HEK293 (cell line): Measurements from ENCODE around the gene EXD3.

ENCODE experiments used
- CTCF ChIA-PET: fragments of 350-600 bp; formaldehyde crosslinking; extraction: SDS; loops from one replicate; lab custom pipeline; 2021; ENCODE audit warnings: antibody characterized with exemption; lab: Yijun Ruan, JAX
- POLR2A ChIA-PET: fragments of 300-600 bp; formaldehyde crosslinking; extraction: SDS; loops from one replicate; lab custom pipeline; 2020; ENCODE audit warnings: antibody characterized with exemption, inconsistent platforms; lab: Yijun Ruan, JAX
- H3K27ac ChIP-seq: fragments of 200-500 bp; sonication (Bioruptor generic); 2 replicates; pipeline ENCODE4 v1.5.1; 2014; ENCODE audit warnings: low read depth, low read length, control low read depth, inconsistent platforms; ENCODE audit errors: extremely low read depth
- H3K36me3 ChIP-seq, 2 experiments: fragments of 200-500 bp in 1 of 2; sonication (Bioruptor generic) in 1 of 2; 1 replicate in 1 of 2; 2 replicates in 1 of 2; pipeline ENCODE4 v1.5.1; 2014 to 2017; ENCODE audit warnings: inconsistent platforms in 2 of 2, low read length in 2 of 2; ENCODE audit not compliant: control insufficient read depth in 2 of 2, insufficient read depth in 1 of 2
- H3K4me1 ChIP-seq: fragments of 200-500 bp; sonication (Bioruptor generic); 2 replicates; pipeline ENCODE4 v1.5.1; 2014; ENCODE audit warnings: mild to moderate bottlenecking, low read length, inconsistent platforms; ENCODE audit not compliant: control insufficient read depth, insufficient read depth
- H3K4me3 ChIP-seq: 2 replicates; pipeline ENCODE4 v1.5.1; 2011; ENCODE audit warnings: low read depth, mild to moderate bottlenecking, control low read depth, low read length, moderate library complexity
- H3K9me3 ChIP-seq: fragments of 200-500 bp; sonication (Bioruptor generic); 2 replicates; pipeline ENCODE4 v1.5.1; 2014; ENCODE audit warnings: low read depth, low read length, inconsistent platforms; ENCODE audit not compliant: control insufficient read depth, insufficient read depth
- GFI1B ChIP-seq: fragments of 450-650 bp; formaldehyde crosslinking; IDR thresholded peaks from 2 replicates; pipeline ENCODE4 v1.5.1; 2016; ENCODE audit warnings: missing biosample characterization, missing genetic modification characterization
- GLIS1 ChIP-seq: fragments of 450-650 bp; formaldehyde crosslinking; IDR thresholded peaks from 2 replicates; pipeline ENCODE4 v1.5.1; 2016; ENCODE audit warnings: missing biosample characterization, missing genetic modification characterization
- GLIS2 ChIP-seq: fragments of 450-650 bp; formaldehyde crosslinking; IDR thresholded peaks from 2 replicates; pipeline ENCODE4 v1.5.1; 2016; ENCODE audit warnings: missing biosample characterization, missing genetic modification characterization
- KLF1 ChIP-seq: fragments of 450-650 bp; formaldehyde crosslinking; IDR thresholded peaks from 2 replicates; pipeline ENCODE4 v1.5.1; 2016; ENCODE audit warnings: missing biosample characterization, missing genetic modification characterization
- KLF16 ChIP-seq: fragments of 450-650 bp; formaldehyde crosslinking; IDR thresholded peaks from 2 replicates; pipeline ENCODE4 v1.5.1; 2017; ENCODE audit warnings: missing biosample characterization, missing genetic modification characterization
- OSR2 ChIP-seq: fragments of 450-650 bp; formaldehyde crosslinking; IDR thresholded peaks from 2 replicates; pipeline ENCODE4 v1.5.1; 2016; ENCODE audit warnings: missing biosample characterization, missing genetic modification characterization
- OVOL3 ChIP-seq: fragments of 450-650 bp; formaldehyde crosslinking; IDR thresholded peaks from 2 replicates; pipeline ENCODE4 v1.5.1; 2016; ENCODE audit warnings: missing biosample characterization, missing genetic modification characterization
- REPIN1 ChIP-seq: fragments of 450-650 bp; formaldehyde crosslinking; IDR thresholded peaks from 2 replicates; pipeline ENCODE4 v1.5.1; 2017; ENCODE audit warnings: missing biosample characterization, missing genetic modification characterization, low read depth
- SCRT1 ChIP-seq: fragments of 450-650 bp; formaldehyde crosslinking; IDR thresholded peaks from 2 replicates; pipeline ENCODE4 v1.5.1; 2016; ENCODE audit warnings: missing biosample characterization, missing genetic modification characterization, borderline replicate concordance
- SCRT2 ChIP-seq: fragments of 450-650 bp; formaldehyde crosslinking; IDR thresholded peaks from 2 replicates; pipeline ENCODE4 v1.5.1; 2016; ENCODE audit warnings: missing biosample characterization, missing genetic modification characterization
- ZFHX2 ChIP-seq: fragments of 450-650 bp; formaldehyde crosslinking; conservative IDR thresholded peaks from 2 replicates; pipeline ENCODE4 v1.5.1; 2016; ENCODE audit warnings: missing biosample characterization, missing genetic modification characterization
- ZNF112 ChIP-seq: fragments of 450-650 bp; formaldehyde crosslinking; IDR thresholded peaks from 2 replicates; pipeline ENCODE4 v1.5.0; 2017; ENCODE audit warnings: missing biosample characterization, missing genetic modification characterization
- ZNF311 ChIP-seq: fragments of 450-650 bp; formaldehyde crosslinking; IDR thresholded peaks from 2 replicates; pipeline ENCODE4 v1.5.1; 2017; ENCODE audit warnings: missing biosample characterization, missing genetic modification characterization, borderline replicate concordance
- ZNF37A ChIP-seq: fragments of 450-650 bp; IDR thresholded peaks from 2 replicates; pipeline ENCODE4 v1.5.1; 2018; ENCODE audit warnings: missing biosample characterization, missing genetic modification characterization
- ZNF391 ChIP-seq: fragments of 450-650 bp; formaldehyde crosslinking; IDR thresholded peaks from 2 replicates; pipeline ENCODE4 v1.5.1; 2016; ENCODE audit warnings: low read depth, missing biosample characterization, missing genetic modification characterization, borderline replicate concordance
- ZNF530 ChIP-seq: fragments of 450-650 bp; formaldehyde crosslinking; IDR thresholded peaks from 2 replicates; pipeline ENCODE4 v1.5.1; 2016; ENCODE audit warnings: low read depth, missing biosample characterization, missing genetic modification characterization
- ZNF544 ChIP-seq: fragments of 450-650 bp; formaldehyde crosslinking; IDR thresholded peaks from 2 replicates; pipeline ENCODE4 v1.5.0; 2017; ENCODE audit warnings: missing biosample characterization, missing genetic modification characterization
- ZNF558 ChIP-seq: fragments of 450-650 bp; formaldehyde crosslinking; IDR thresholded peaks from 2 replicates; pipeline ENCODE4 v1.5.1; 2016; ENCODE audit warnings: missing biosample characterization, missing genetic modification characterization
- ZNF561 ChIP-seq: fragments of 450-650 bp; IDR thresholded peaks from 2 replicates; pipeline ENCODE4 v1.5.1; 2018; ENCODE audit warnings: missing biosample characterization, missing genetic modification characterization, borderline replicate concordance
- ZNF623 ChIP-seq: fragments of 450-650 bp; formaldehyde crosslinking; IDR thresholded peaks from 2 replicates; pipeline ENCODE4 v1.5.1; 2016; ENCODE audit warnings: missing biosample characterization, missing genetic modification characterization
- ZNF677 ChIP-seq: fragments of 450-650 bp; IDR thresholded peaks from 2 replicates; pipeline ENCODE4 v1.5.0; 2018; ENCODE audit warnings: missing biosample characterization, mild to moderate bottlenecking, missing genetic modification characterization, moderate library complexity
- ZNF768 ChIP-seq: fragments of 450-650 bp; formaldehyde crosslinking; IDR thresholded peaks from 2 replicates; pipeline ENCODE4 v1.5.1; 2018; ENCODE audit warnings: missing biosample characterization, mild to moderate bottlenecking, missing genetic modification characterization
- ZNF837 ChIP-seq: fragments of 450-650 bp; formaldehyde crosslinking; IDR thresholded peaks from 2 replicates; pipeline ENCODE4 v1.5.1; 2016; ENCODE audit warnings: missing biosample characterization, missing genetic modification characterization
- ZSCAN23 ChIP-seq: fragments of 450-650 bp; formaldehyde crosslinking; IDR thresholded peaks from 2 replicates; pipeline ENCODE4 v1.5.1; 2016; ENCODE audit warnings: missing biosample characterization, missing genetic modification characterization
- TF ChIP-seq, protein P1 (sequence below): sonication (generic); formaldehyde crosslinking; IDR thresholded peaks from 2 replicates; pipeline ENCODE4 v1.8.1; 2022; ENCODE audit warnings: mild to moderate bottlenecking, moderate library complexity, missing genetic modification reagents
- TF ChIP-seq, protein P2 (sequence below): fragments of 450-650 bp; IDR thresholded peaks from 2 replicates; pipeline ENCODE4 v1.5.1; 2018; ENCODE audit warnings: missing biosample characterization, mild to moderate bottlenecking, missing genetic modification characterization
- TF ChIP-seq, protein P3 (sequence below): fragments of 450-650 bp; formaldehyde crosslinking; IDR thresholded peaks from 2 replicates; pipeline ENCODE4 v1.5.1; 2016; ENCODE audit warnings: missing biosample characterization, missing genetic modification characterization

EXD3 gene

DNA sequence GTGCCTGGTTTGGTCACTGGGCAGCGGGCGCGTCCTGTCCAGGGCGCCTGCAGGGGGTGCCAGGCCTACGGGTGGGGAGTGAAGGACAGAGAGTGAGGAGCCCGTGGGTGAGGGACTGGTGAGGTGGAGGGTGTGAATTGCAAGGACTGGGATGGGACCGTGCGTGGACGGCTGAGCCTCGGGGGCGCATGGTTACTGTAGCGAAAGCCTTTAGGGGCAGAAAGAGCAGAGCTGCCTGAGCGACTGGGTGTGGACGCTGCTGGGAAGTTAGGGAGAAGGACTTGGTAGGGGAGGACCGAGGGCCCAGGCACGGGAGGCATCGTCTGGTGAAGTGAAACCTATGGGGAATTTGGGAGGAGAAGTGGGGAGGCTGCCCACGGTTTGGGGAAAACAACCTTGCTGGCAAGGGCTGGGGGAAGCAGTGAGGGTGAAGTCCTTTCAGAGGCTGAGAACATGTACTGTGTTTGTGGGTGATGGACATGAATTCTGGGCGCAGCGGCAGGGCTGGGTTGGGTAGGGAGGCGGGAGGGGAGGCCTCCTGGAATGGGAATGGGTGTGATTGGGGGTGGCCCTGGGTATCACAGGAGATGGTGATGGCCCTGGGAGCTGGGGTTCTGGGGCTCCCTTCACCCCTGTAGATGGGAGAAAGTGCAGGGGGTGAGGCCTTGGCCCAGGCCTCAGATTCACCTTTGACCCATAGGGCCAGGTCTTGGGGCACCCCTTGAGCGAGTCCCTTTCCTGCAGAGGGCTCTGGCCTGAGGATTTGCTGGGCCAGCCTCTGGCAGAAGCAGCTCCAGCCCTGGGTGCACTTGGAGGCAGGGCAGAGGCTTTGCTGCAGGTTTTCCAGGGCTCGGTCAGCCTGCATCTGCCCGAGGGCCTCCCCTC, 147.1 kb downstream of the EXD3 start (continued):
- TF ChIP-seq ZFHX2 (tag by site-specific recombination) (peak; percentile 54), ZNF112 (no peak), ZNF391 (tag by site-specific recombination) (no peak), ZSCAN23 (tag by site-specific recombination) (no peak), KLF1 (tag by site-specific recombination) (no peak)

DNA sequence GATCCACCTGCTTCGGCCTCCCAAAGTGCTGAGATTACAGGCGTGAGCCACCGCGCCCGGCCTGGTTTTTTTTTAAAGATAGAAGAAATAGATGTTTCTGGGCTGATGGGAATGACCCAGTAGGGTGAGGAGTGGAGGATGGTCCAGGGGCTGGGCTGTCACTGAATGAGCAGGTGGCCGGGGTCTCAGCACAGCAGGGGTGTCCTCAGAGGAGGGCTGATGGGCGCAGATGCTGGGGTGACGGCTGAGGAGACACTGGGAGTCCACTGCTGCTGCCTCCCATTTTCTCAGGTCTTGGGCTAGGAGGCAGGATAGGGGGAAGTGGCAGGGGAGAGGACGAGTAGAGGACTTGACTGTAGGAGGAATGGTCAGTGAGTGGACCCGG, 147.8 kb downstream of the EXD3 start:
- Histone ChIP-seq H3K4me3 (no peak overlapping the region), H3K36me3 (peaks cover 0 to 34% of the 10 kb centered on the region in 2 experiments; a peak in 2 of 3 replicates), H3K9me3 (no peaks in the 10 kb centered on the region), H3K4me1 (0 out of 2 replicates have a peak, but pooled peaks cover 4% of the 10 kb centered on the region), H3K27ac (no peak overlapping the region)
- TF ChIP-seq KLF16 (no peak), GFI1B (tag by site-specific recombination) (no peak), ZNF37A (no peak), REPIN1 (tag by site-specific recombination) (no peak), OSR2 (tag by site-specific recombination) (no peak)
- TF ChIP-seq, protein P1, sequence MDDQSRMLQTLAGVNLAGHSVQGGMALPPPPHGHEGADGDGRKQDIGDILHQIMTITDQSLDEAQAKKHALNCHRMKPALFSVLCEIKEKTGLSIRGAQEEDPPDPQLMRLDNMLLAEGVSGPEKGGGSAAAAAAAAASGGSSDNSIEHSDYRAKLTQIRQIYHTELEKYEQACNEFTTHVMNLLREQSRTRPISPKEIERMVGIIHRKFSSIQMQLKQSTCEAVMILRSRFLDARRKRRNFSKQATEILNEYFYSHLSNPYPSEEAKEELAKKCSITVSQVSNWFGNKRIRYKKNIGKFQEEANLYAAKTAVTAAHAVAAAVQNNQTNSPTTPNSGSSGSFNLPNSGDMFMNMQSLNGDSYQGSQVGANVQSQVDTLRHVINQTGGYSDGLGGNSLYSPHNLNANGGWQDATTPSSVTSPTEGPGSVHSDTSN: no peak
- TF ChIP-seq, protein P2, sequence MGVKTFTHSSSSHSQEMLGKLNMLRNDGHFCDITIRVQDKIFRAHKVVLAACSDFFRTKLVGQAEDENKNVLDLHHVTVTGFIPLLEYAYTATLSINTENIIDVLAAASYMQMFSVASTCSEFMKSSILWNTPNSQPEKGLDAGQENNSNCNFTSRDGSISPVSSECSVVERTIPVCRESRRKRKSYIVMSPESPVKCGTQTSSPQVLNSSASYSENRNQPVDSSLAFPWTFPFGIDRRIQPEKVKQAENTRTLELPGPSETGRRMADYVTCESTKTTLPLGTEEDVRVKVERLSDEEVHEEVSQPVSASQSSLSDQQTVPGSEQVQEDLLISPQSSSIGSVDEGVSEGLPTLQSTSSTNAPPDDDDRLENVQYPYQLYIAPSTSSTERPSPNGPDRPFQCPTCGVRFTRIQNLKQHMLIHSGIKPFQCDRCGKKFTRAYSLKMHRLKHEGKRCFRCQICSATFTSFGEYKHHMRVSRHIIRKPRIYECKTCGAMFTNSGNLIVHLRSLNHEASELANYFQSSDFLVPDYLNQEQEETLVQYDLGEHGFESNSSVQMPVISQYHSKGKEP (tag by site-specific recombination): no peak
- ChIA-PET CTCF (no interaction called here), POLR2A (interaction anchor here (0.5 to 1.9 kb wide), 5 partner anchors 14 to 277 kb away, joined by 3 to 7 read pairs (median 3); partner anchors contain the start of genes MRPL41 and TUBB4B)

DNA sequence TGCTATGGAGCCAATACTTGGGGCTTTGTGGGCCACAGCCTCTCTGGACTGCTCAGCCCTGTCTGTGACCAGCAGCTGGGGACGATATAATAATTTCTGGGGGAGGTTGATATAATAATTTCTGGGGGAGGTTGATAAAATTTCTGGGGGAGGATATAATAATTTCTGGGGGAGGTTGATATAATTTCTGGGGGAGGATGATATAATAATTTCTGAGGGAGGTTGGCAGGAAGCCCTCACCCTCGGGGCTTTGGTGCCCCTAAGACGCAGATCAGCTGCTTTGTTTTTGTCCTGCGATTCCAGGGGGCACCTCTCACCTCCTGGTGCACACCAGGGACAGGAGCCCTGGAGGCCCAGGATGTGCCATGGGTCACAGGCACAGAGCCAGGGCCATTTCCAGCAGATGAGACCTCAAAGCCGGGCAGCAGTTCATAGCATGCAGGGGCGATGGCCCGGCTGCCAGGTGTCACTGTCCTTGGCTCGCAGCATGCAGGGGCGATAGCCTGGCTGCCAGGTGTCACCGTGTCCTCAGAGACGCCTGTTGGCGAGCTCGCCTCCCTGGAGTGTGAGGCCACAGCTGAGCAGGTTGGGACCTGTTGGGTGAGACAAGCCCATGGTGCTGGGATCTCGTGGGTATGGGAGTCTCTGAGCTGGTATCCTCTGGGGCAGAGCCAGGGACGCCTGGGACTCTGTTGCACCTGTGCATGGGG, 149.2 kb downstream of the EXD3 start:
- no peak for TF ChIP-seq ZNF558 (tag by site-specific recombination)
- TF ChIP-seq ZNF623: no peak
- no peak for TF ChIP-seq ZNF530 (tag by site-specific recombination)
- no peak for TF ChIP-seq ZNF544 (tag by site-specific recombination)
- TF ChIP-seq, protein P3, sequence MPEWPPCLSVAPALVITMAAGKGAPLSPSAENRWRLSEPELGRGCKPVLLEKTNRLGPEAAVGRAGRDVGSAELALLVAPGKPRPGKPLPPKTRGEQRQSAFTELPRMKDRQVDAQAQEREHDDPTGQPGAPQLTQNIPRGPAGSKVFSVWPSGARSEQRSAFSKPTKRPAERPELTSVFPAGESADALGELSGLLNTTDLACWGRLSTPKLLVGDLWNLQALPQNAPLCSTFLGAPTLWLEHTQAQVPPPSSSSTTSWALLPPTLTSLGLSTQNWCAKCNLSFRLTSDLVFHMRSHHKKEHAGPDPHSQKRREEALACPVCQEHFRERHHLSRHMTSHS (tag by site-specific recombination): no peak
- TF ChIP-seq GLIS1 (tag by site-specific recombination): 0 out of 2 replicates have a peak, but pooled peaks have one; percentile 13
- TF ChIP-seq ZNF311 (tag by site-specific recombination): no peak
- TF ChIP-seq ZNF768 (tag by site-specific recombination): no peak
- no peak for TF ChIP-seq ZNF837
- peak; percentile 76 for TF ChIP-seq SCRT2 (tag by site-specific recombination)
- 0 out of 2 replicates have a peak, but pooled peaks have one; percentile 37 for TF ChIP-seq SCRT1 (tag by site-specific recombination)
- TF ChIP-seq GLIS2 (tag by site-specific recombination): peak; percentile 15; the same call in 1 of the 2 replicates
- TF ChIP-seq ZNF561 (tag by site-specific recombination): no peak
- TF ChIP-seq ZNF677 (tag by site-specific recombination): no peak
- TF ChIP-seq OVOL3 (tag by site-specific recombination): no peak
- CTCF ChIA-PET: interaction anchor here (0.6 to 1.7 kb wide), 6 partner anchors 11 to 226 kb away, joined by 3 to 5 read pairs (median 4); no protein-coding TSS in a partner anchor

More for the DNA sequence above, 149.2 kb downstream of the EXD3 start:
- H3K27ac ChIP-seq: no peak overlapping the region
- POLR2A ChIA-PET: interaction anchor here (0.5 to 1.9 kb wide), 4 partner anchors 33 to 278 kb away, joined by 3 to 7 read pairs (median 3); partner anchors contain the start of genes MRPL41, SAPCD2 and TUBB4B
- no peaks in the 10 kb centered on the region for H3K9me3 ChIP-seq
- 0 out of 2 replicates have a peak, but pooled peaks cover 4% of the 10 kb centered on the region for H3K4me1 ChIP-seq
- H3K4me3 ChIP-seq: no peak overlapping the region
- peaks cover 0 to 37% of the 10 kb centered on the region in 2 experiments; a peak in 2 of 3 replicates for H3K36me3 ChIP-seq
